Thyroid gland (tissue), 4 donors: ENCODE measurements around the gene PLXDC2. TPM values are rescaled to one million over a fixed set of nuclear protein-coding genes. Genes with fewer than 3 reads are reported as not detected.

Source experiments
- DNase-seq, 2 donors: peaks; one replicate each; pipeline ENCODE4 v3.0.0-alpha.2; 2019
- H3K27ac ChIP-seq, 3 donors: fragments of 200-600 bp; sonication (generic); 1 replicate in 2 of 3; 2 replicates in 1 of 3; pipeline ENCODE4 v1.5.1; 2016 to 2019; ENCODE audit warnings: mild to moderate bottlenecking in 1 of 3, moderate library complexity in 1 of 3
- H3K27me3 ChIP-seq: fragments of 200-600 bp; sonication (generic); one replicate; pipeline ENCODE4 v1.5.1; 2019
- H3K36me3 ChIP-seq, 2 donors: fragments of 200-600 bp; sonication (generic); one replicate each; pipeline ENCODE4 v1.5.1; 2016 to 2019
- H3K4me1 ChIP-seq, 2 donors: fragments of 200-600 bp; sonication (generic); one replicate each; pipeline ENCODE4 v1.5.1; 2017 to 2019
- H3K4me3 ChIP-seq, 3 donors: fragments of 200-600 bp; sonication (generic); replicated peaks in 1 of 3; 1 replicate in 2 of 3; 2 replicates in 1 of 3; pipeline ENCODE4 v1.5.1; 2016; ENCODE audit warnings: mild to moderate bottlenecking in 1 of 3
- H3K9me3 ChIP-seq: fragments of 200-600 bp; sonication (generic); one replicate; pipeline ENCODE4 v1.5.1; 2017
- CTCF ChIP-seq, 6 experiments: fragments of 200-600 bp in 3 of 6; fragments of 450-650 bp in 3 of 6; sonication (generic) in 3 of 6; IDR thresholded peaks; one replicate each; pipeline ENCODE4 v1.5.1; 2016 to 2019; ENCODE audit warnings: antibody characterized with exemption in 6 of 6, mild to moderate bottlenecking in 2 of 6, inconsistent platforms in 1 of 6, moderate library complexity in 1 of 6
- POLR2A ChIP-seq, 2 donors: fragments of 450-650 bp; IDR thresholded peaks; one replicate each; pipeline ENCODE4 v1.6.1; 2017; ENCODE audit warnings: antibody characterized with exemption in 2 of 2, mild to moderate bottlenecking in 2 of 2, moderate library complexity in 1 of 2
- WGBS, 2 donors: methylation state at CpG; one replicate each; pipeline ENCODE4 v1.1.5; 2017; 5-methylcytosine and 5-hydroxymethylcytosine counted together
- intact Hi-C: fragments of 100-400 bp; cut with DNase I; formaldehyde crosslinking; loops from one replicate; pipeline ENCODE4 v1.15.1; 2023
- total RNA-seq, 4 donors: library from RNA; depleted of rRNA; stranded (reverse); fragments of >200 nt; gene quantifications; one replicate each; pipeline ENCODE4 v1.2.3, GENCODE V29; 2016

The PLXDC2 gene
- total RNA-seq, 4 donors from 2014 or later: 44.6 to 91.0 (median 47.6) TPM

- H3K4me1 ChIP-seq: no peaks in the 10 kb centered on the region
- no peak for TF ChIP-seq CTCF (IDR thresholded peaks at IDR 0.05)
- TF ChIP-seq POLR2A (IDR thresholded peaks at IDR 0.05): no peak
- H3K27me3 ChIP-seq: no peaks in the 10 kb centered on the region
- DNase-seq: no peak
- intact Hi-C loops: no loop called here
- no peaks in the 10 kb centered on the region for H3K36me3 ChIP-seq
- H3K9me3 ChIP-seq: no peaks in the 10 kb centered on the region
- H3K4me3 ChIP-seq: no peak overlapping the region
- no peak overlapping the region for H3K27ac ChIP-seq
- whole genome bisulfite sequencing, 2 donors: 34 to 35% methylated on average over 3 of the region's 3 CpGs
These were observed 131.0 kb downstream of the PLXDC2 start for GRCh38 chr10:19947215-19947614.

- H3K36me3 ChIP-seq: no peaks in the 10 kb centered on the region
- no peak for TF ChIP-seq POLR2A (IDR thresholded peaks at IDR 0.05)
- no peak for TF ChIP-seq CTCF (IDR thresholded peaks at IDR 0.05)
- DNase-seq: no peak
- intact Hi-C loops: no loop called here
- 76 to 85% methylated on average over 2 of the region's 2 CpGs for WGBS, 2 donors
- no peak overlapping the region for H3K4me3 ChIP-seq
- H3K4me1 ChIP-seq: no peaks in the 10 kb centered on the region
- H3K27ac ChIP-seq: no peak overlapping the region
- no peaks in the 10 kb centered on the region for H3K9me3 ChIP-seq
- H3K27me3 ChIP-seq: no peaks in the 10 kb centered on the region
These were observed 131.4 kb downstream of the PLXDC2 start for GRCh38 chr10:19947656-19948055.

- Histone ChIP-seq H3K4me3 (no peak overlapping the region), H3K9me3 (no peaks in the 10 kb centered on the region), H3K36me3 (no peaks in the 10 kb centered on the region), H3K4me1 (no peaks in the 10 kb centered on the region), H3K27me3 (no peaks in the 10 kb centered on the region), H3K27ac (no peak overlapping the region)
- WGBS, 2 donors: 75 to 78% methylated on average over 7 of the region's 7 CpGs
- intact Hi-C loops: no loop called here
- TF ChIP-seq CTCF (IDR thresholded peaks at IDR 0.05) (no peak), POLR2A (IDR thresholded peaks at IDR 0.05) (no peak)
- no peak for DNase-seq
These were observed 136.2 kb downstream of the PLXDC2 start for GRCh38 chr10:19952224-19953010.

GRCh38 chr10:19954601-19955000 lies 138.4 kb downstream of the PLXDC2 start:
- DNase-seq: no peak
- H3K9me3 ChIP-seq: no peaks in the 10 kb centered on the region
- H3K4me1 ChIP-seq: peaks cover 0 to 7% of the 10 kb centered on the region in 2 donors
- no peak overlapping the region for H3K27ac ChIP-seq
- no peak for TF ChIP-seq POLR2A (IDR thresholded peaks at IDR 0.05)
- TF ChIP-seq CTCF (IDR thresholded peaks at IDR 0.05): no peak
- no peaks in the 10 kb centered on the region for H3K36me3 ChIP-seq
- no peak overlapping the region for H3K4me3 ChIP-seq
- 97 to 98% methylated on average over 2 of the region's 2 CpGs for WGBS, 2 donors
- no peaks in the 10 kb centered on the region for H3K27me3 ChIP-seq
- intact Hi-C loops: no loop called here

- intact Hi-C loops: no loop called here
- WGBS, 2 donors: 94 to 100% methylated on average over 2 of the region's 2 CpGs
- Histone ChIP-seq H3K4me3 (no peak overlapping the region), H3K36me3 (no peaks in the 10 kb centered on the region), H3K9me3 (no peaks in the 10 kb centered on the region), H3K27ac (no peak overlapping the region), H3K27me3 (no peaks in the 10 kb centered on the region), H3K4me1 (peaks cover 0 to 7% of the 10 kb centered on the region in 2 donors)
- no peak for DNase-seq
- no peak for TF ChIP-seq CTCF (IDR thresholded peaks at IDR 0.05)
- no peak for TF ChIP-seq POLR2A (IDR thresholded peaks at IDR 0.05)
These were observed 140.3 kb downstream of the PLXDC2 start for GRCh38 chr10:19956516-19957032.
